ENCODE data around the gene TMEM50B. TPM values are rescaled to one million over a fixed set of nuclear protein-coding genes. Genes with fewer than 3 reads are reported as not detected.

The TMEM50B gene
- polyA plus RNA-seq, 2 of the 4 experiments (the other 2 are of a cell fraction): 11.1 to 19.4 TPM

GRCh38 chr21:33425825-33426224 is 53.9 kb downstream of the TMEM50B start:
- ATAC-seq (no peak), DNase-seq (ENCODE audit: low read depth in 1 of 2, low spot score in 1 of 2) (no peak), FAIRE-seq (no peak)
- TF ChIP-seq NFE2L2 (conservative IDR thresholded peaks at IDR 0.05; ENCODE audit: low read length) (no peak), HES2 (IDR thresholded peaks at IDR 0.05) (no peak), NPAS2 (CRISPR knock-in tag; IDR thresholded peaks at IDR 0.05; ENCODE audit: borderline replicate concordance) (no peak), ESRRA (IDR thresholded peaks at IDR 0.05; ENCODE audit: borderline replicate concordance, low read length) (no peak), HDAC2 (IDR thresholded peaks at IDR 0.05) (no peak), ELK1 (IDR thresholded peaks at IDR 0.05; ENCODE audit: low read depth, low read length) (no peak), KDM1A (IDR thresholded peaks at IDR 0.05; ENCODE audit: low read depth) (no peak), EP300 (IDR thresholded peaks at IDR 0.05) (no peak), NR3C1 (IDR thresholded peaks at IDR 0.05) (no peak), KDM5A (IDR thresholded peaks at IDR 0.05) (no peak), RARB (CRISPR knock-in tag; IDR thresholded peaks at IDR 0.05) (no peak), POLR2AphosphoS2 (conservative IDR thresholded peaks at IDR 0.05; ENCODE audit: low read length) (no peak), E2F6 (IDR thresholded peaks at IDR 0.05; ENCODE audit: borderline replicate concordance, low read depth) (no peak), RAD21 (conservative IDR thresholded peaks at IDR 0.05 in 1 of 2, IDR thresholded peaks at IDR 0.05 in 1 of 2) (no peak), POLR2A (IDR thresholded peaks at IDR 0.05; ENCODE audit: low read length) (no peak)
- ChIA-PET CTCF (interaction anchor here (0.7 kb wide), 1 partner anchor 19 kb away, joined by 4 read pairs; no protein-coding TSS in a partner anchor), POLR2A (no interaction called here)
- Histone ChIP-seq H3K4me1 (peaks cover 20% of the 10 kb centered on the region; the same call in 2 of the 3 replicates), H3K4me2 (no peak overlapping the region), H3K27ac (no peak overlapping the region), H3K4me3 (no peak overlapping the region), H3K9me3 (no peaks in the 10 kb centered on the region)
- WGBS (ENCODE audit: missing lambda C conversion rate): 65% methylated on average over 3 of the region's 3 CpGs

- Histone ChIP-seq H3K4me1 (peaks cover 28% of the 10 kb centered on the region), H3K4me3 (no peak overlapping the region), H3K27ac (no peak overlapping the region), H3K4me2 (no peak overlapping the region), H3K9me3 (no peaks in the 10 kb centered on the region)
- TF ChIP-seq JUN (IDR thresholded peaks at IDR 0.05) (no peak), BHLHE40 (IDR thresholded peaks at IDR 0.05; ENCODE audit: low read depth, low read length) (no peak), HEYL (CRISPR knock-in tag; IDR thresholded peaks at IDR 0.05) (no peak), HOXB5 (CRISPR knock-in tag; IDR thresholded peaks at IDR 0.05) (no peak), RARB (CRISPR knock-in tag; IDR thresholded peaks at IDR 0.05) (no peak), HES2 (IDR thresholded peaks at IDR 0.05) (no peak), POLR2A (IDR thresholded peaks at IDR 0.05; ENCODE audit: low read length) (no peak), MYC (IDR thresholded peaks at IDR 0.05; ENCODE audit: borderline replicate concordance, low read length) (no peak), RNF2 (IDR thresholded peaks at IDR 0.05; ENCODE audit: borderline replicate concordance, low read depth) (no peak)
- ATAC-seq (no peak), FAIRE-seq (no peak), DNase-seq (ENCODE audit: low read depth in 1 of 2, low spot score in 1 of 2) (no peak)
- WGBS (ENCODE audit: missing lambda C conversion rate): 91% methylated on average over 9 of the region's 9 CpGs
- ChIA-PET CTCF (interaction anchor here (0.6 to 1.5 kb wide), 5 partner anchors 23 to 1179 kb away, joined by 3 to 6 read pairs (median 4); no protein-coding TSS in a partner anchor), POLR2A (no interaction called here)
These were observed 55.6 kb downstream of the TMEM50B start for GRCh38 chr21:33424214-33424613.

- WGBS (ENCODE audit: missing lambda C conversion rate): 73% methylated on average over 5 of the region's 5 CpGs
- POLR2A ChIA-PET: interaction anchor here (0.6 kb wide), 1 partner anchor 536 kb away, joined by 6 read pairs; no protein-coding TSS in a partner anchor
- Histone ChIP-seq H3K4me2 (0 out of 3 replicates have a peak overlapping the region, but pooled peaks have one; percentile 10), H3K27ac (no peak overlapping the region), H3K4me1 (peaks cover 42% of the 10 kb centered on the region), H3K4me3 (no peak overlapping the region), H3K9me3 (no peaks in the 10 kb centered on the region)
- DNase-seq (ENCODE audit: low read depth in 1 of 2, low spot score in 1 of 2) (no peak), ATAC-seq (no peak), FAIRE-seq (no peak)
- TF ChIP-seq NPAS2 (CRISPR knock-in tag; IDR thresholded peaks at IDR 0.05; ENCODE audit: borderline replicate concordance): no peak
- TF ChIP-seq FOXS1 (CRISPR knock-in tag; IDR thresholded peaks at IDR 0.05): no peak
- no peak for TF ChIP-seq ZSCAN20 (CRISPR knock-in tag; IDR thresholded peaks at IDR 0.05)
- no peak for TF ChIP-seq NFE2L2 (conservative IDR thresholded peaks at IDR 0.05; ENCODE audit: low read length)
- no peak for TF ChIP-seq TFCP2L1 (CRISPR knock-in tag; IDR thresholded peaks at IDR 0.05)
- CTCF ChIA-PET: no interaction called here
These were observed 57.9 kb downstream of the TMEM50B start for GRCh38 chr21:33421713-33422393.

Data from A549 (cell line).